ENCODE results near the gene OIP5.

OIP5 gene

DNA sequence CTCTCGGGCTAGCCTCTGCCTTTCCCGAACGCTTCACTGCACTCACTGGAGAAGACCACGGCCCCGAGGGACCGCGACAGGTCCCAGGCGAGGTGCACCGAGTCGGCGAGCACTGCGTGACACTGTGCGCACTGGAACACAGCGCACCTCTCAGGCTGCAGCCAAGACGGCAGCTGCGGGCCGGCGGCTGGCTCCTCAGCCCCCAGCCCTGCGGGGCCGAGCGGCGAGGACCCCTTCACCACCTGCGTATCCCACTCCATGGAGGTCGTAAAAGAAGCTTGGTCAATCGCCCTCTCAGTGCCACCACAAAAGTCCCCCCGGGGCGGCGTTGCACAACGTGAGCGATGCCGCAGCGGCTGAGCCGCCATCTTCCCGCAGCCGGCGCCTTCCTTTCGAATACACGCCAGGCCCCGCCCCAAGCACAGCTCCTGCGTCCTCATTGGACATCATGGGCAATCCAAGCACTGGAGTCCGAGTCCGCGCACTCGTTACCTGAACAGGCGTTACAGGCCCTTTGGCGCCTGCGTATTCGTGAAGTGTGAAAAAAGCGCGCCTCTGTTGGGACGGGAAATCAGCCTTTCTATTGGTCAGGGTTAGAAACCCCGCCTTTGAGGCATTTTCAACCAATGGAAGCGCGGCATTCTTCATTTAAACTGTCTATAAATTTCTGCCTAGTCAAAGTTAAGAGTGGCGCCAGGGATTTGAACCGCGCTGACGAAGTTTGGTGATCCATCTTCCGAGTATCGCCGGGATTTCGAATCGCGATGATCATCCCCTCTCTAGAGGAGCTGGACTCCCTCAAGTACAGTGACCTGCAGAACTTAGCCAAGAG lies at the start of gene OIP5, which contains the start of gene NUSAP1:
Gene OIP5 (minus strand): TSS at position 398 of the 832 bp plus-strand sequence. CDS start 30 bp downstream, at position 368.
Gene NUSAP1 (plus strand): TSS at position 688 of the 832 bp plus-strand sequence. CDS start 77 bp downstream, at position 765.
- peak; percentile 99 for DNase-seq (ENCODE audit: extremely low read depth, low read depth)

DNA sequence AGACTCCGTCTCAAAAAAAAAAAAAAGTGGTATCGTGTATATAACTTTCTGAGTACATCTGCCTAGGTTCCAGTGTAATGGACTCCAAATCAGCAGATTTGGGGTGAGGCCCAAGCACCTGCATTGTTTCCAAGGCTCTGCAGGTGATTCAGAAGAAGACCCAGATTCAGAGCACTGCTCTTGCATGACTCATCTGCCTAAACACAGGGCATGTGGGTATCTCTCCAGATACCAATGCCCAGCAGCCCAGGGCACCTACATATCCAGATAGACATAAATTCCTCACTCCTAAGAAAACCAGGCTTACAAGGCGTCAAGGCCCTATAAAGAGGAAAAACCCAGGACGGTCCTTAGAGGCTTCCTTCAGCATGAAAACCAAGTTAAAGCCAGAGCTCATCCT lies 45.6 kb upstream of the OIP5 start:
- TF ChIP-seq, protein P1, sequence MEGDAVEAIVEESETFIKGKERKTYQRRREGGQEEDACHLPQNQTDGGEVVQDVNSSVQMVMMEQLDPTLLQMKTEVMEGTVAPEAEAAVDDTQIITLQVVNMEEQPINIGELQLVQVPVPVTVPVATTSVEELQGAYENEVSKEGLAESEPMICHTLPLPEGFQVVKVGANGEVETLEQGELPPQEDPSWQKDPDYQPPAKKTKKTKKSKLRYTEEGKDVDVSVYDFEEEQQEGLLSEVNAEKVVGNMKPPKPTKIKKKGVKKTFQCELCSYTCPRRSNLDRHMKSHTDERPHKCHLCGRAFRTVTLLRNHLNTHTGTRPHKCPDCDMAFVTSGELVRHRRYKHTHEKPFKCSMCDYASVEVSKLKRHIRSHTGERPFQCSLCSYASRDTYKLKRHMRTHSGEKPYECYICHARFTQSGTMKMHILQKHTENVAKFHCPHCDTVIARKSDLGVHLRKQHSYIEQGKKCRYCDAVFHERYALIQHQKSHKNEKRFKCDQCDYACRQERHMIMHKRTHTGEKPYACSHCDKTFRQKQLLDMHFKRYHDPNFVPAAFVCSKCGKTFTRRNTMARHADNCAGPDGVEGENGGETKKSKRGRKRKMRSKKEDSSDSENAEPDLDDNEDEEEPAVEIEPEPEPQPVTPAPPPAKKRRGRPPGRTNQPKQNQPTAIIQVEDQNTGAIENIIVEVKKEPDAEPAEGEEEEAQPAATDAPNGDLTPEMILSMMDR (IDR thresholded peaks at IDR 0.05; ENCODE audit: low read depth, low read length, missing control alignments): no peak
- DNase-seq (ENCODE audit: extremely low read depth, low read depth): no peak
- H3K4me3 ChIP-seq (replicated peaks; ENCODE audit: low read depth, low read length): no peak overlapping the region

More for the DNA sequence above, at the start of gene OIP5, which contains the start of gene NUSAP1:
- H3K4me3 ChIP-seq (replicated peaks; ENCODE audit: low read depth, low read length): peak within 1 kb of the TSS; percentile 88
- TF ChIP-seq, protein P1 (IDR thresholded peaks at IDR 0.05; ENCODE audit: low read depth, low read length, missing control alignments): no peak

DNA sequence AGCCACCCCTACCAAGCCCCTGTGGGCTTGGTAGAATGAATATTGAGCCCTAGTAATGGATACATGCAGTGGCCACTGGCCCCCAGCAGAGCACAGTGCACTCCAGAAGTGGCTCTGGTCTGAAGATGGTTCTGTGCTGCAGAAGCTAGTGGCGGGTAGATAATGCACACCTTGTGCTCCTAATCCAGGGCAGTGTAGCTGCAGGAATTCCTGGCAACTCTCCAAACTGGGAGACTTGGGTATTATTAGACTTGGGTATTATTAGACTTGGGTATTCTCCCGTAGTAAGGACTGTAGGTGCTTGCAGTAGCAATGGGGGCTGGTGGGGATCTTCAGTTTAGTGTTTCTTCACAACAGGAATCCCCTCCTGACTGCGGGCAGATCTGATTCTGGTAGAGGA lies 35.0 kb upstream of the OIP5 start:
- TF ChIP-seq, protein P1 (IDR thresholded peaks at IDR 0.05; ENCODE audit: low read depth, low read length, missing control alignments): no peak
- no peak for DNase-seq (ENCODE audit: extremely low read depth, low read depth)
- no peak overlapping the region for H3K4me3 ChIP-seq (replicated peaks; ENCODE audit: low read depth, low read length)

DNA sequence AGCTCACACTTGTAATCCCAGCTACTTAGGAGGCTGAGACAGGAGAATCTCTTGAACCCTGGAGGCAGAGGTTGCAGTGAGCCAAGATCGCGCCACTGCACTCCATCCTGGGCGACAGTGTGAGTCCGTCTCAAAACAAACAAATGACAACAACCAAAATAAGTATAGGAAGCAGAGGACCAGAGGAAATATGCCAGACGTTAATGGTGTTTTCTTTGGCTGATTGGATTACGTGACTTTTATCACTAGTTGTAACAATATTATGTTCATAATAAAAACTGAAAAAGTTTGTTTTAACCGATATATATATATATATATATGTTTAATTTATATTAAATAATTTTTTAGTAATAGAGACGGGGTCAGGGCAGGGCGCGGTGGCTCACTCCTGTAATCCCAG lies 22.0 kb upstream of the OIP5 start:
- TF ChIP-seq, protein P1 (IDR thresholded peaks at IDR 0.05; ENCODE audit: low read depth, low read length, missing control alignments): no peak
- H3K4me3 ChIP-seq (replicated peaks; ENCODE audit: low read depth, low read length): no peak overlapping the region
- no peak for DNase-seq (ENCODE audit: extremely low read depth, low read depth)

DNA sequence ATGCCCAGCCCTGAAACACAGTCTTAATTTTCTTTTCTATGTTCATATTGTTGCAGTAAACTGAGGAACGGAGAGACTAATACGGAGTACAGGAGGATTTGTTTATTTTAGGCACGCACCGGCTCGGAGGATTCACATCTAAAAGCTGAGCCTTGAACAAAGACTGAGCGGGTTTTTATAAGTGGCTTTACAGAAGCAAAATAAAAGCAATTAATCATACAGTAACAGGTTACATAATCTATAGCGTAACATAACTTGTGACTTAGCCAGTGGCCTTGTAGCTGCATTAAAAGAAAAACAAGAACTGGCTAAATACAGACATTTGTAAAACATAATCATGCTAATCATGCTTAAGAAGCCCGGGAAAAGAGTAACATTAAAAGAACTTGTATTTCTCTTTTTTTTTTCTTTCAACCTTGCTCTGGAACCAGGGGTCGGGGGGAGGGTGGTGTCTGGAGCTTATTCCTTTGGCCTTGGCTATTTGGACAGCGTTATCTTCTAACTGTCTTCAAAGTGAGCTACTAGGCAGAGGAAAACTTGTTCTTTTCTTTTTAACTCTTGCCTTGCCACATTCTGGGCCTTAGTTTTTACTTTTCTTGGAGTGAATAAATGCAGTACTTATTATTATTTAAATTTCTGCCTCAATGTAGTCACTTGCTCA lies 17.8 kb upstream of the OIP5 start:
- H3K4me3 ChIP-seq (replicated peaks; ENCODE audit: low read depth, low read length): no peak overlapping the region
- TF ChIP-seq, protein P1 (IDR thresholded peaks at IDR 0.05; ENCODE audit: low read depth, low read length, missing control alignments): no peak
- DNase-seq (ENCODE audit: extremely low read depth, low read depth): no peak

DNA sequence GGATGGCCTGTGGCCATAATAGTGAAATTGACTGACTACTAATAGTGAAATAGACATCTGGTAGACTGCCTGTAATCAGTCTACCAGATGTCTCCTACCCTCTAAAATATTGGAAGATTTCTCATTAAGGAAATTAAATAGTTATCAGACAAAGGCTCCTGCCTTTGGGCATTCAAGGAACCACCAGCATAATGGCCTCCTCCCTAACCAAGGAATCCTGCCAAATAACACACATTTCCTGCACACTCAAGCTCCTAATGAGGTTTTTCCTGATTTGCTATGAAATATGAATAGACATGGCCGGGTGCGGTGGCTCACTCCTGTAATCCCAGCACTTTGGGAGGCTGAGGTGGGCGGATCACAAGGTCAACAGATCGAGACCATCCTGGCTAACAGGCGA lies 14.8 kb upstream of the OIP5 start:
- H3K4me3 ChIP-seq (replicated peaks; ENCODE audit: low read depth, low read length): no peak overlapping the region
- no peak for DNase-seq (ENCODE audit: extremely low read depth, low read depth)
- TF ChIP-seq, protein P1 (IDR thresholded peaks at IDR 0.05; ENCODE audit: low read depth, low read length, missing control alignments): no peak
